PC-9 (cell line): ENCODE measurements around the gene CAND1. TPM values are rescaled to one million over a fixed set of nuclear protein-coding genes. Genes with fewer than 3 reads are reported as not detected.

ENCODE experiments used
- BruUV-seq: library from RNA; stranded (reverse); fragments of 400-500 nt; replicated peaks from 2 replicates; lab custom pipeline; 2021; lab: Mats Ljungman, UMichigan
- CTCF ChIA-PET: fragments of 300-600 bp; sonication (Branson Sonifier 250); formaldehyde crosslinking; loops from one replicate; lab custom pipeline; 2022; ENCODE audit warnings: antibody characterized with exemption; lab: Charles Lee
- POLR2A ChIA-PET: fragments of 300-600 bp; sonication (Branson Sonifier 250); formaldehyde crosslinking; loops from one replicate; lab custom pipeline; 2022; ENCODE audit warnings: antibody characterized with exemption; ENCODE audit not compliant: unreplicated experiment; lab: Charles Lee
- DNase-seq, 2 experiments: peaks; one replicate each; pipeline versions ENCODE4 v3.0.0 to v3.0.0-alpha.2; 2015 to 2022; ENCODE audit warnings: mixed read lengths in 1 of 2
- H2AFZ ChIP-seq: fragments of 200-600 bp; sonication (generic); 2 replicates; pipeline ENCODE4 v1.8.1; 2017; ENCODE audit warnings: antibody characterized with exemption
- H3F3A ChIP-seq: fragments of 200-600 bp; sonication (generic); 2 replicates; pipeline ENCODE4 v1.8.1; 2017; ENCODE audit warnings: antibody characterized with exemption, mild to moderate bottlenecking, low read depth; ENCODE audit not compliant: insufficient read depth
- H3K27ac ChIP-seq: fragments of 200-600 bp; sonication (generic); 2 replicates; pipeline ENCODE4 v1.6.1; 2016; ENCODE audit warnings: mixed run types
- H3K27me3 ChIP-seq: fragments of 200-600 bp; sonication (generic); 2 replicates; pipeline ENCODE4 v1.6.1; 2016; ENCODE audit warnings: low read depth, mixed run types; ENCODE audit not compliant: insufficient read depth
- H3K36me3 ChIP-seq: fragments of 200-600 bp; sonication (generic); 2 replicates; pipeline ENCODE4 v1.6.1; 2016; ENCODE audit warnings: low read depth, mixed run types
- H3K4me1 ChIP-seq: fragments of 200-600 bp; sonication (generic); replicated peaks from 2 replicates; pipeline ENCODE4 v1.6.1; 2016; ENCODE audit warnings: mixed run types; ENCODE audit not compliant: insufficient read depth
- H3K4me2 ChIP-seq: fragments of 200-600 bp; sonication (generic); 2 replicates; pipeline ENCODE4 v1.6.1; 2017; ENCODE audit warnings: mixed run types
- H3K4me3 ChIP-seq: fragments of 200-600 bp; sonication (generic); 2 replicates; pipeline ENCODE4 v1.6.1; 2016; ENCODE audit warnings: mixed run types
- H3K79me2 ChIP-seq: fragments of 200-600 bp; sonication (generic); 2 replicates; pipeline ENCODE4 v1.6.1; 2017; ENCODE audit warnings: low read depth, mixed run types
- H3K9me2 ChIP-seq: fragments of 200-600 bp; sonication (generic); 2 replicates; pipeline ENCODE4 v1.8.1; 2017; ENCODE audit warnings: mild to moderate bottlenecking; ENCODE audit not compliant: insufficient read depth
- H3K9me3 ChIP-seq: fragments of 200-600 bp; sonication (generic); 2 replicates; pipeline ENCODE4 v1.8.1; 2016; ENCODE audit warnings: low read depth; ENCODE audit not compliant: insufficient read depth
- H4K20me1 ChIP-seq: fragments of 200-600 bp; sonication (generic); 2 replicates; pipeline ENCODE4 v1.8.1; 2017; ENCODE audit not compliant: insufficient read depth
- CTCF ChIP-seq: fragments of 200-600 bp; sonication (generic); conservative IDR thresholded peaks from 2 replicates; pipeline ENCODE4 v1.6.1; 2017; ENCODE audit warnings: mixed run types, antibody characterized with exemption, mild to moderate bottlenecking, moderate library complexity
- EZH2 ChIP-seq: fragments of 200-600 bp; sonication (generic); IDR thresholded peaks from 2 replicates; pipeline ENCODE4 v1.8.0; 2017; ENCODE audit warnings: antibody characterized with exemption, low read depth
- intact Hi-C: fragments of 100-400 bp; cut with micrococcal nuclease; formaldehyde crosslinking; loops from one replicate; pipeline ENCODE4 v1.10.0; 2022; ENCODE audit not compliant: unreplicated experiment
- total RNA-seq: library from RNA; stranded (reverse); gene quantifications from 2 replicates; pipeline ENCODE4 v1.2.3, GENCODE V29; 2021

Gene CAND1
- total RNA-seq, 1 experiment from 2014 or later = 169 TPM

GRCh38 chr12:67344979-67345710 lies 76.0 kb downstream of the CAND1 start:
- no TSS peak for BruUV-seq
- ChIA-PET POLR2A (no interaction called here), CTCF (interaction anchor here (0.6 kb wide), 1 partner anchor 771 kb away, joined by 3 read pairs; no protein-coding TSS in a partner anchor)
- peaks cover 3% of the 10 kb centered on the region; the same call in 1 of the 2 replicates for H3K9me3 ChIP-seq
- H3K36me3 ChIP-seq = no peaks in the 10 kb centered on the region
- intact Hi-C loops = no loop called here
- H3K79me2 ChIP-seq = no peaks in the 10 kb centered on the region
- no peak overlapping the region for H3K4me2 ChIP-seq
- no peaks in the 10 kb centered on the region for H3K27me3 ChIP-seq
- no peak overlapping the region for H2AFZ ChIP-seq
- DNase-seq = no peak
- no peaks in the 10 kb centered on the region for H4K20me1 ChIP-seq
- TF ChIP-seq EZH2 (no peak), CTCF (no peak)
- no peaks in the 10 kb centered on the region for H3F3A ChIP-seq
- no peaks in the 10 kb centered on the region for H3K4me1 ChIP-seq
- no peak overlapping the region for H3K4me3 ChIP-seq
- no peaks in the 10 kb centered on the region for H3K9me2 ChIP-seq
- no peak overlapping the region for H3K27ac ChIP-seq

- Histone ChIP-seq H3K4me1 (no peaks in the 10 kb centered on the region), H3K36me3 (no peaks in the 10 kb centered on the region), H3K9me3 (peaks cover 3% of the 10 kb centered on the region; the same call in 1 of the 2 replicates), H3K4me3 (no peak overlapping the region), H3K4me2 (no peak overlapping the region), H4K20me1 (no peaks in the 10 kb centered on the region), H3K27ac (no peak overlapping the region), H3K79me2 (no peaks in the 10 kb centered on the region), H3K9me2 (no peaks in the 10 kb centered on the region), H3F3A (no peaks in the 10 kb centered on the region), H2AFZ (no peak overlapping the region), H3K27me3 (no peaks in the 10 kb centered on the region)
- TF ChIP-seq CTCF (no peak), EZH2 (no peak)
- POLR2A ChIA-PET = no interaction called here
- intact Hi-C loops = no loop called here
- BruUV-seq = no TSS peak
- DNase-seq = no peak
- CTCF ChIA-PET = no interaction called here
These were observed 79.5 kb downstream of the CAND1 start for GRCh38 chr12:67348683-67349082.

GRCh38 chr12:67352682-67353081 lies 83.5 kb downstream of the CAND1 start:
- Histone ChIP-seq H4K20me1 (no peaks in the 10 kb centered on the region), H3K4me2 (no peak overlapping the region), H3F3A (no peaks in the 10 kb centered on the region), H3K27me3 (no peaks in the 10 kb centered on the region), H3K27ac (no peak overlapping the region), H3K4me3 (no peak overlapping the region), H3K36me3 (no peaks in the 10 kb centered on the region), H2AFZ (no peak overlapping the region), H3K79me2 (no peaks in the 10 kb centered on the region), H3K9me2 (no peaks in the 10 kb centered on the region), H3K9me3 (no peaks in the 10 kb centered on the region), H3K4me1 (peaks cover 17% of the 10 kb centered on the region)
- intact Hi-C loops = no loop called here
- ChIA-PET CTCF (no interaction called here), POLR2A (no interaction called here)
- TF ChIP-seq CTCF = no peak
- TF ChIP-seq EZH2 = no peak
- BruUV-seq = no TSS peak
- no peak for DNase-seq
